ENCODE data around the gene ZNF117.
A peak's percentile ranks its signal among the peaks of the same experiment; 100 is the strongest.
"Not testable (repeated sequence)": the region's sequence is repeated elsewhere in the genome, so short reads cannot be mapped to it uniquely, and the experiment has no call there.

ZNF117 gene

GRCh38 chr7:64990936-64991335 is at the start of gene ZNF117:
ZNF117 (minus strand) TSS chr7:64991036.
- no peak within 1 kb of the TSS for H3K27ac ChIP-seq
- TF ChIP-seq ZFX (IDR thresholded peaks at IDR 0.05) (no peak), CTCF (conservative IDR thresholded peaks at IDR 0.05) (no peak)

GRCh38 chr7:65038767-65039166 is 47.9 kb upstream of the ZNF117 start:
- H3K27ac ChIP-seq: peak overlapping the region; percentile 76
- TF ChIP-seq ZFX (IDR thresholded peaks at IDR 0.05): 0 out of 2 replicates have a peak, but pooled peaks have one; percentile 24

- TF ChIP-seq ZFX (IDR thresholded peaks at IDR 0.05) (no peak), CTCF (conservative IDR thresholded peaks at IDR 0.05) (no peak; the same call in 1 of the 2 replicates)
- H3K27ac ChIP-seq: peak overlapping the region; percentile 76
Observed at GRCh38 chr7:65037740-65038688, 47.2 kb upstream of the ZNF117 start.

- H3K27ac ChIP-seq: not testable (repeated sequence)
Observed at GRCh38 chr7:65036526-65036925, 45.7 kb upstream of the ZNF117 start.

GRCh38 chr7:65035469-65035868 is 44.6 kb upstream of the ZNF117 start:
- not testable (repeated sequence) for H3K27ac ChIP-seq

GRCh38 chr7:65034120-65034782 is 43.4 kb upstream of the ZNF117 start:
- not testable (repeated sequence) for H3K27ac ChIP-seq

- H3K27ac ChIP-seq: not testable (repeated sequence)
Observed at GRCh38 chr7:65033391-65033790, 42.6 kb upstream of the ZNF117 start.

GRCh38 chr7:65025023-65025422 is 34.2 kb upstream of the ZNF117 start:
- not testable (repeated sequence) for H3K27ac ChIP-seq

GRCh38 chr7:65020978-65021377 is 30.1 kb upstream of the ZNF117 start:
- H3K27ac ChIP-seq: not testable (repeated sequence)

GRCh38 chr7:65009881-65010280 is 19.0 kb upstream of the ZNF117 start:
- not testable (repeated sequence) for H3K27ac ChIP-seq

GRCh38 chr7:65009394-65009793 is 18.6 kb upstream of the ZNF117 start:
- not testable (repeated sequence) for H3K27ac ChIP-seq

GRCh38 chr7:65007036-65007435 is 16.2 kb upstream of the ZNF117 start:
- not testable (repeated sequence) for H3K27ac ChIP-seq

- TF ChIP-seq CTCF (conservative IDR thresholded peaks at IDR 0.05): no peak
- TF ChIP-seq ZFX (IDR thresholded peaks at IDR 0.05): peak; percentile 70
- H3K27ac ChIP-seq: peak within 1 kb of the TSS; percentile 72
Observed at GRCh38 chr7:65006094-65006992, 15.5 kb upstream of the ZNF117 start, which contains the start of gene ERV3-1. ERV3-1 (minus strand) TSS chr7:65006687; CDS start chr7:64993026, 13,661 bp downstream.
